ENCODE results near the gene DES. TPM values are rescaled to one million over a fixed set of nuclear protein-coding genes. Genes with fewer than 3 reads are reported as not detected.

The DES gene
- total RNA-seq, 6 donors from 2014 or later: 39.7 to 299 (median 70.8) TPM

- WGBS, 2 donors: 81 to 90% methylated on average over 7 to 20 of the region's 21 CpGs
- H3K27me3 ChIP-seq: peaks cover 0 to 3% (median 0%) of the 10 kb centered on the region in 4 donors
- ATAC-seq (ENCODE audit: low FRiP score in 2 of 2) (no peak), DNase-seq (peak in 1 of 2 donors; percentile 61)
- H3K4me1 ChIP-seq: no peaks in the 10 kb centered on the region
- no peaks in the 10 kb centered on the region for H3K9me3 ChIP-seq
- no peak overlapping the region for H3K4me3 ChIP-seq
- TF ChIP-seq POLR2AphosphoS5 (IDR thresholded peaks at IDR 0.05) (no peak), EP300 (IDR thresholded peaks at IDR 0.05) (no peak), POLR2A (IDR thresholded peaks at IDR 0.05) (no peak)
- TF ChIP-seq, protein P1, sequence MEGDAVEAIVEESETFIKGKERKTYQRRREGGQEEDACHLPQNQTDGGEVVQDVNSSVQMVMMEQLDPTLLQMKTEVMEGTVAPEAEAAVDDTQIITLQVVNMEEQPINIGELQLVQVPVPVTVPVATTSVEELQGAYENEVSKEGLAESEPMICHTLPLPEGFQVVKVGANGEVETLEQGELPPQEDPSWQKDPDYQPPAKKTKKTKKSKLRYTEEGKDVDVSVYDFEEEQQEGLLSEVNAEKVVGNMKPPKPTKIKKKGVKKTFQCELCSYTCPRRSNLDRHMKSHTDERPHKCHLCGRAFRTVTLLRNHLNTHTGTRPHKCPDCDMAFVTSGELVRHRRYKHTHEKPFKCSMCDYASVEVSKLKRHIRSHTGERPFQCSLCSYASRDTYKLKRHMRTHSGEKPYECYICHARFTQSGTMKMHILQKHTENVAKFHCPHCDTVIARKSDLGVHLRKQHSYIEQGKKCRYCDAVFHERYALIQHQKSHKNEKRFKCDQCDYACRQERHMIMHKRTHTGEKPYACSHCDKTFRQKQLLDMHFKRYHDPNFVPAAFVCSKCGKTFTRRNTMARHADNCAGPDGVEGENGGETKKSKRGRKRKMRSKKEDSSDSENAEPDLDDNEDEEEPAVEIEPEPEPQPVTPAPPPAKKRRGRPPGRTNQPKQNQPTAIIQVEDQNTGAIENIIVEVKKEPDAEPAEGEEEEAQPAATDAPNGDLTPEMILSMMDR (IDR thresholded peaks at IDR 0.05): no peak
- H3K36me3 ChIP-seq: no peaks in the 10 kb centered on the region
- H3K27ac ChIP-seq: no peak overlapping the region
Measured at GRCh38 chr2:219464286-219465032, 46.3 kb downstream of the DES start.

GRCh38 chr2:219465659-219466561 lies 47.7 kb downstream of the DES start:
- H3K27me3 ChIP-seq: no peaks in the 10 kb centered on the region
- no peaks in the 10 kb centered on the region for H3K36me3 ChIP-seq
- no peak overlapping the region for H3K4me3 ChIP-seq
- peak in 1 of 2 donors; percentile 74 for DNase-seq
- H3K4me1 ChIP-seq: no peaks in the 10 kb centered on the region
- no peak for ATAC-seq (ENCODE audit: low FRiP score in 2 of 2)
- H3K27ac ChIP-seq: no peak overlapping the region
- no peak for TF ChIP-seq POLR2AphosphoS5 (IDR thresholded peaks at IDR 0.05)
- TF ChIP-seq, protein P1 (IDR thresholded peaks at IDR 0.05): no peak
- no peak for TF ChIP-seq EP300 (IDR thresholded peaks at IDR 0.05)
- no peak for TF ChIP-seq POLR2A (IDR thresholded peaks at IDR 0.05)
- no peaks in the 10 kb centered on the region for H3K9me3 ChIP-seq
- WGBS, 2 donors: 85 to 90% methylated on average over 41 to 47 of the region's 47 CpGs

GRCh38 chr2:219466816-219467735 lies 48.9 kb downstream of the DES start:
- Histone ChIP-seq H3K9me3 (no peaks in the 10 kb centered on the region), H3K36me3 (no peaks in the 10 kb centered on the region), H3K27me3 (no peaks in the 10 kb centered on the region), H3K4me1 (no peaks in the 10 kb centered on the region), H3K4me3 (no peak overlapping the region), H3K27ac (no peak overlapping the region)
- DNase-seq (peak in 1 of 2 donors; percentile 78), ATAC-seq (ENCODE audit: low FRiP score in 2 of 2) (no peak)
- WGBS, 2 donors: 72 to 87% methylated on average over 15 to 27 of the region's 28 CpGs
- TF ChIP-seq POLR2A (IDR thresholded peaks at IDR 0.05) (no peak), EP300 (IDR thresholded peaks at IDR 0.05) (no peak), POLR2AphosphoS5 (IDR thresholded peaks at IDR 0.05) (no peak)
- TF ChIP-seq, protein P1 (IDR thresholded peaks at IDR 0.05): no peak

DNA sequence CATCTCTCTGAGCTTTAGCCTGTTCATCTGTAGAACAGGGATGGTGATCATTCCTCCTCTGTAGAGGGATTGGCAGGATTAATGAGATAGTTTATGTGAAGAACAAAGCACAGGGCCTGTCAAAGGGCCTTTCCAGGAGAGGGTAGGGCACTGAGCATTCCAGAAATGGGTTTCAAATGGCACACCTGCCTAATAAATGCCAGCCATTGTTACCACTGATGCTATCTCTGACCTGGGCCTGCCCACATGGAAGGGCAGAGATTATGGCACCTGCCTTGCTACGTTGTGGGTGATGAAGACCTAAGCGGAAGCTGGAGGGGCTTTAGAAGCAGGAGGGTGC lies 49.5 kb downstream of the DES start:
- no peak for DNase-seq
- Histone ChIP-seq H3K27ac (no peak overlapping the region), H3K4me1 (no peaks in the 10 kb centered on the region), H3K4me3 (no peak overlapping the region), H3K9me3 (no peaks in the 10 kb centered on the region), H3K36me3 (no peaks in the 10 kb centered on the region), H3K27me3 (no peaks in the 10 kb centered on the region)
- TF ChIP-seq POLR2AphosphoS5 (IDR thresholded peaks at IDR 0.05) (no peak), POLR2A (IDR thresholded peaks at IDR 0.05) (no peak), EP300 (IDR thresholded peaks at IDR 0.05) (no peak)
- TF ChIP-seq, protein P1 (IDR thresholded peaks at IDR 0.05): no peak
- no peak for ATAC-seq (ENCODE audit: low FRiP score in 2 of 2)
- 85% methylated on average over 2 of the region's 2 CpGs for WGBS, 2 donors
